Loucy (cell line): ENCODE data around the gene TRH.

Experiments used
- EZH2phosphoT487 ChIP-seq: fragments of 200-600 bp; IDR thresholded peaks from 2 replicates; pipeline ENCODE4 v1.6.1; 2018; ENCODE audit warnings: antibody characterized with exemption, mild to moderate bottlenecking, moderate library complexity, borderline replicate concordance
- TF ChIP-seq, protein P1 (sequence below): fragments of 200-600 bp; sonication (generic); conservative IDR thresholded peaks from 2 replicates; pipeline ENCODE4 v1.5.1; 2014; ENCODE audit warnings: mild to moderate bottlenecking, antibody characterized with exemption, low read length

DNA sequence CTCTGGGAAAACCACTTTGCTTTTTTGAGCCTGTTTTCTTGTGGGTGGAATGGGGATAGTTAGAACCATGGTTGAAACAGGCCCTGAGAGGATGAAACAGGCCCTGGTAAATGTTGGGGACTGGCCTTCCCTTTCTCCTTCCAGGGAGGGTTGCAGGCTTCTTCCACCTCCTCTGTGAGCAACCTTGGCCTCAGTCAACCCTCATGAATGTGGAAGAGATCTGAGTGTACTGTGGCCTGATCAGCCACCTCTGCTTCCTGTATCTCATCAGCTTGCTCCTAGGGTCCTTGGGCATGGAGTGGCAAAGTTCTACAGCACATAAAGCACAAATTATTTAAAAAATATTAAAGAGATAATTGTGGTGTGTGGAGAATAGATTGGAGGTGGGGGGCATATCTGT is 17.6 kb upstream of the TRH start:
- TF ChIP-seq, protein P1, sequence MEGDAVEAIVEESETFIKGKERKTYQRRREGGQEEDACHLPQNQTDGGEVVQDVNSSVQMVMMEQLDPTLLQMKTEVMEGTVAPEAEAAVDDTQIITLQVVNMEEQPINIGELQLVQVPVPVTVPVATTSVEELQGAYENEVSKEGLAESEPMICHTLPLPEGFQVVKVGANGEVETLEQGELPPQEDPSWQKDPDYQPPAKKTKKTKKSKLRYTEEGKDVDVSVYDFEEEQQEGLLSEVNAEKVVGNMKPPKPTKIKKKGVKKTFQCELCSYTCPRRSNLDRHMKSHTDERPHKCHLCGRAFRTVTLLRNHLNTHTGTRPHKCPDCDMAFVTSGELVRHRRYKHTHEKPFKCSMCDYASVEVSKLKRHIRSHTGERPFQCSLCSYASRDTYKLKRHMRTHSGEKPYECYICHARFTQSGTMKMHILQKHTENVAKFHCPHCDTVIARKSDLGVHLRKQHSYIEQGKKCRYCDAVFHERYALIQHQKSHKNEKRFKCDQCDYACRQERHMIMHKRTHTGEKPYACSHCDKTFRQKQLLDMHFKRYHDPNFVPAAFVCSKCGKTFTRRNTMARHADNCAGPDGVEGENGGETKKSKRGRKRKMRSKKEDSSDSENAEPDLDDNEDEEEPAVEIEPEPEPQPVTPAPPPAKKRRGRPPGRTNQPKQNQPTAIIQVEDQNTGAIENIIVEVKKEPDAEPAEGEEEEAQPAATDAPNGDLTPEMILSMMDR = no peak
- TF ChIP-seq EZH2phosphoT487 = no peak
